H7 (cell line): ENCODE results near the gene EOMES. TPM values are rescaled to one million over a fixed set of nuclear protein-coding genes. Genes with fewer than 3 reads are reported as not detected.
"Not testable (repeated sequence)": the region's sequence is repeated elsewhere in the genome, so short reads cannot be mapped to it uniquely, and the experiment has no call there.

Experiments used
- DNase-seq: peaks from one replicate; pipeline ENCODE4 v3.0.0; 2012
- H3K27me3 ChIP-seq: 2 replicates; pipeline ENCODE4 v1.6.0; 2011; ENCODE audit warnings: mild to moderate bottlenecking, low read length; ENCODE audit not compliant: control insufficient read depth, insufficient read depth
- H3K36me3 ChIP-seq: replicated peaks from 2 replicates; pipeline ENCODE4 v1.5.1; 2011; ENCODE audit warnings: low read length; ENCODE audit not compliant: control insufficient read depth, insufficient read depth
- H3K4me3 ChIP-seq: 2 replicates; pipeline ENCODE4 v1.5.1; 2011; ENCODE audit warnings: low read depth, mild to moderate bottlenecking, control low read depth, low read length, moderate library complexity; ENCODE audit not compliant: insufficient read depth
- total RNA-seq: library from RNA; depleted of rRNA; stranded (reverse); fragments of >200 nt; shearing (Covaris generic); gene quantifications from 2 replicates; pipeline ENCODE4 v1.2.3, GENCODE V29; 2014; rRNA removed

Gene EOMES
- 24.0 and 54.9 TPM in 2 replicates for total RNA-seq

DNA sequence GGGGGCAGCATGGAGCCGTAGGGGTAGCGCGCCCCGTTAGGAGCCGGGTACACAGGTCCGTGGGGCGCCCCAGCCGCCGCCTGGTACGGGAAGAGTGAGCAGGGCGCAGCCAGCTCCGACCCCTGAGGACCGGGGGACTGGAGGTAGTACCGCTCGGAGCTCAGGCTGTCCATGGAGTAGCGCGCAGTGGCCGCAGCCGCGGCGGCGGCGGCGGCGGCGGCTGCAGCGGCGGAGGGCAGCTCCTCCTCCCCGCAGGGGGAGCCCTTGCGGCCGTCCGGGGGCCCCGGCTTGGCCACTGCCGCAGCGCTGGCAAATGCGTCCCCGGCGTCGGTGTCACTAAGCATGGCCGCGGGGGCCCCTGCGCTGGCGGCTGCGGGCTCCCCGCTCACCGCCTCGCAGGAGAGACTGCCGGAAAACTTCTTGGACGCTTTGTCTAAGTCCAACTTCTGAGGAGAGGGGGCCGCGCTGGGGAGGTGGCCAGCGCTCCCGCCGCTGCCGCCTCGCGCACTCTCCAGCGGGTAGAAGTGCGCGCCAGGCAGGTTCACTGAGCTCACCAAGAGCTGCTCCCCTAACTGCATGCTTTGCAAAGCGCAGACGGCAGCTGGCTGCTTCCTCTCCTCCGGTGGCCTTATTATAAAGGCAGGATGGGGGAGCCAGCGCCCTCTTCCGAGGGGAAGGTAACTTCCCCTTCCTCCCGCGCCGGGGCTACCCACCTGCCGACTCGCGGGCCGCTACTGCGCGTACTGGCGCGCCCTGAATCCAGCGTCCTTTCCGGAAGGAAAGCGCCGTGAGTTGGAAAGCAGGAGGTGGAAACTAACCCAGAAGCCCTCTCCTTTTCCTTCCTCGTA is at the start of gene EOMES:
TSS of gene EOMES (minus strand) at position 607 of the 848 bp plus-strand sequence. CDS start at position 578, 29 bp downstream.
- Histone ChIP-seq H3K27me3 (peaks cover 98% of the 10 kb centered on the region), H3K36me3 (no peaks in the 10 kb centered on the region), H3K4me3 (peak within 1 kb of the TSS; percentile 58)
- DNase-seq: peak; percentile 91

- not testable (repeated sequence) for H3K4me3 ChIP-seq, H3K27me3 ChIP-seq, DNase-seq, H3K36me3 ChIP-seq
Observed at GRCh38 chr3:27770384-27770783, 48.3 kb upstream of the EOMES start.

- Histone ChIP-seq H3K36me3 (no peaks in the 10 kb centered on the region), H3K27me3 (no peaks in the 10 kb centered on the region), H3K4me3 (no peak overlapping the region)
- DNase-seq: no peak
Observed at GRCh38 chr3:27767000-27767399, 44.9 kb upstream of the EOMES start.

GRCh38 chr3:27758083-27758482 is 36.0 kb upstream of the EOMES start:
- Histone ChIP-seq H3K4me3 (no peak overlapping the region), H3K27me3 (no peaks in the 10 kb centered on the region), H3K36me3 (no peaks in the 10 kb centered on the region)
- no peak for DNase-seq

DNA sequence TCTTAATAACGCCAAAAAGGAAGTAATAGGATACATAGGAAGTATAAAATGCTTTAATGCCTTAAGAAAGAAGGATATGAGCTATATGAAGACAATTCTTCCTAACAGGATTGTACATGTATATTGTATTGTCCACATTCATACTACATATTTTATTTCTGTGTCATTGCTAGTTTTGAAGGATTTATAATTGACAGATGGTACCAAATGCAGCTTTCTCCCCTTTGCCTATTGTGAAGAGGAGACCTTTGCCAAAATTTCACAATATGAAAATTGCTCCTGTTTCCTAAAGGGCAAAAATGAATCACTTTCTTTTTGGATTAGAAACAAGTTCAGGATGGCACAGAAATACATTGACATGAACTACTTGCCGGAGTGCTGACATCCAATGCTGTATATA is 34.8 kb upstream of the EOMES start:
- Histone ChIP-seq H3K4me3 (no peak overlapping the region), H3K27me3 (no peaks in the 10 kb centered on the region), H3K36me3 (no peaks in the 10 kb centered on the region)
- DNase-seq: no peak

GRCh38 chr3:27752926-27753325 is 30.8 kb upstream of the EOMES start:
- no peak for DNase-seq
- no peaks in the 10 kb centered on the region for H3K27me3 ChIP-seq
- H3K36me3 ChIP-seq: no peaks in the 10 kb centered on the region
- H3K4me3 ChIP-seq: no peak overlapping the region

DNA sequence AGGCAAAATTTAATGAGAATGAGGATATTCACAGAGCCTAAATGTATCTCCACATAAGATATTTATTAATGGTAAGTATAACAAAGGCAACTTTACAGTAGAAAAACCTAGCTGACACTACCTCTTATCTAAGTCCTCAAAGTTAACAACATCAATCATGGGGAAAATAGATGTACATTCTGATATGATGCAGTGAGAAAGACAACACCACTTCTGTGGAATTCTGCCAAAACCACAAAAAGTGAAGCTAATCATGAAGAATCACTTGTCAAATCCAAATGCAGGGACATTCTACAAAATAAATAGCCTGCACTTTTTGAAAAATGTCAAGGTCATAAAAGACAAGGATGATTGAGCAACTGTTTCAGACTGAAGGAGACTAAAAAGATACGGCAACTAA is 27.5 kb upstream of the EOMES start:
- DNase-seq: no peak
- Histone ChIP-seq H3K36me3 (no peaks in the 10 kb centered on the region), H3K27me3 (no peaks in the 10 kb centered on the region), H3K4me3 (no peak overlapping the region)

DNA sequence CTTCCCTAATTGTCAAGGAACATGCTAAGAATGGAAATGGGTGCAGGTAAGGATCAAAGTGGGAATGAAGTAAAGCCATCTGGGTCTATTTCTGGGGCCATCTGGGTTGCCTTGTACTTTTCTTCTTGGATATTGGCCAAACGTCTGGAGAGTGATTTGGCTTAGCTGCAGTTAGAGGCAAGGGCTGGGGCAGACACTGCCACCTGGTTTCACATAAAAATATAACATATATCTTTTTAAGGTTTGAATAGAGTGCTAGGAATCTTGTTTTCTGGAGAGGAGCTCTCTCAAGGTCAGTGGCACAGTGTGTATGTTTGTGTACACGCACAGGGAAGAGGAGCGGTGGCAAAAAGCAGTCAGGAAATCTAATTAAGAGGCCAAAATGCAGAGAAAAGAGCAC is 24.7 kb upstream of the EOMES start:
- no peaks in the 10 kb centered on the region for H3K36me3 ChIP-seq
- no peak for DNase-seq
- no peaks in the 10 kb centered on the region for H3K27me3 ChIP-seq

GRCh38 chr3:27740854-27741253 is 18.7 kb upstream of the EOMES start:
- no peak for DNase-seq
- no peaks in the 10 kb centered on the region for H3K27me3 ChIP-seq
- H3K36me3 ChIP-seq: no peaks in the 10 kb centered on the region
- H3K4me3 ChIP-seq: no peak overlapping the region

More for the DNA sequence above, 24.7 kb upstream of the EOMES start:
- no peak overlapping the region for H3K4me3 ChIP-seq

DNA sequence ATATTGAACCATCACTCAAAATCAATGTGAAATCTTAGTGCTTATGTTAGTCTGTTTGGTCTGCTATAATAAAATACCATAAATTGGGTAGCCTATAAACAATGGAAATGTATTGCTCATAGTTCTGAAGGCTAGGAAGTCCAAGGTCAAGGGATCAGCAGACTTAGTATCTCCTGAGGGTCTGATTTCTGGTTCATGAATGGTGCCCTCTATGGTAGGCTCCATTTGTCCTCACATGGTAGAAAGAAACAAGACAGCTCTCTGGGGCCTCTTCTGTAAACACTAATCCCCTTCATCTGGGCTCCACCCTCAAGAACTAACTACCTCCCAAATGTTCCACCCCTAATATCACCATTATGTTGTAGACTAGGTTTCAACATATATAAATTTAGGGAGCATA is 15.0 kb upstream of the EOMES start:
- Histone ChIP-seq H3K4me3 (no peak overlapping the region), H3K36me3 (no peaks in the 10 kb centered on the region), H3K27me3 (peaks cover 22% of the 10 kb centered on the region)
- no peak for DNase-seq

DNA sequence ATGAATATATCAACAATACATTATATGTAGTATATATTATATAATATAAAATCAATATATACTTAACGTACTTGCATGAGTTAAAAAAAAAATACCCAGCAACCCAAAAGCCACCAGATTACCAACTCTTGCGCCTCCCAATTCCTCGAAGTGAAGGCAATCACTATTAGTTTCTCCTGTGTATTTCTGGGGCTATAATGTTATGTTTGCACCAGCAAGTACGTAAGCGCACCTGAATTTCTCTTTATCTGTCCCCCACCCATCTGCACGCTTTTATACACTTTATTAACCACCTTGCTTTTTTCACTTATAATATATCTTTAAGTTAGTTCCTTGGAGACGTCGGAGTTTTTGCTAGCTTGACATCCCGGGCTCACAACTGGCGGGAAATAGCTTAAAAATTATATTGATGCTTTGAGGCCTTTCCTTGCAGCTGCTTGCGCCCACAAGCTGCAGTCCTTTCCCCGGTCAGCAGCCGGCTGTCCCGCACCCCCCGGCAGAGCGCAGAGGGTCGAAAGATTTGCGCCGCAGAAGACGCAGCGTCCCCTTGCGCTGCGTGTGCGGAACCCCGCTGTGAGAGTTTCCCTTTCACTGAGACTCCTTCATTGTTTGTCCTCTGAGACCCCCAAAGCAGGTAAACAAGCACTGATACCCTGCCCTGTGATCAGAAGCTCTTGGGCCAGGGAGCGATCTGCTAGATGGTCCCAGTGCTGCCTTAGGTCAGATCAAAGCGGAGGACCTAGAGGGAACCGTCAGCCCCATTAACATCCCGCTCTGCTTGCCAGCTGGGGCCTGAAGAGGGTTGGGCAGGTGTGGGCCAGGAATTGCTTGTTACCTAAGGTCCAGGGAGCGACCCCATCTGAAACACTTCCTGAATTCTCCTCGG is 8.9 kb upstream of the EOMES start:
- Histone ChIP-seq H3K27me3 (peaks cover 79% of the 10 kb centered on the region), H3K4me3 (no peak overlapping the region), H3K36me3 (no peaks in the 10 kb centered on the region)
- DNase-seq: peak; percentile 70

- peak; percentile 83 for DNase-seq
- Histone ChIP-seq H3K36me3 (no peaks in the 10 kb centered on the region), H3K27me3 (peaks cover 89% of the 10 kb centered on the region), H3K4me3 (peak overlapping the region; percentile 29)
Observed at GRCh38 chr3:27729748-27730611, 7.9 kb upstream of the EOMES start.

GRCh38 chr3:27729325-27729724 is 7.2 kb upstream of the EOMES start:
- DNase-seq: peak; percentile 41
- H3K27me3 ChIP-seq: peaks cover 96% of the 10 kb centered on the region
- H3K4me3 ChIP-seq: no peak overlapping the region
- no peaks in the 10 kb centered on the region for H3K36me3 ChIP-seq
